HFF-Myc (cell line): ENCODE data around the gene RNFT2.

Experiments used
- DNase-seq: peaks from one replicate; pipeline ENCODE4 v3.0.0-alpha.2; 2011; ENCODE audit warnings: low read depth; ENCODE audit errors: extremely low read depth
- H3K4me3 ChIP-seq: replicated peaks from 2 replicates; pipeline ENCODE4 v1.5.1; 2011; ENCODE audit warnings: low read depth, mild to moderate bottlenecking, control low read depth, low read length
- CTCF ChIP-seq: IDR thresholded peaks from 2 replicates; pipeline ENCODE4 v1.5.1; 2012; ENCODE audit warnings: mild to moderate bottlenecking, low read depth, low read length, control low read depth; ENCODE audit errors: missing control alignments

RNFT2 gene

GRCh38 chr12:116698554-116699075 is 39.5 kb upstream of the RNFT2 start:
- no peak for DNase-seq
- no peak overlapping the region for H3K4me3 ChIP-seq
- TF ChIP-seq CTCF = no peak

- TF ChIP-seq CTCF = no peak
- no peak overlapping the region for H3K4me3 ChIP-seq
- no peak for DNase-seq
Observed at GRCh38 chr12:116700066-116700465, 38.0 kb upstream of the RNFT2 start.

- TF ChIP-seq CTCF = no peak
- DNase-seq = no peak
- H3K4me3 ChIP-seq = no peak overlapping the region
Observed at GRCh38 chr12:116701432-116701831, 36.7 kb upstream of the RNFT2 start.

GRCh38 chr12:116703214-116703795 is 34.8 kb upstream of the RNFT2 start:
- no peak overlapping the region for H3K4me3 ChIP-seq
- DNase-seq = no peak
- TF ChIP-seq CTCF = peak; percentile 90

GRCh38 chr12:116707751-116708150 is 30.4 kb upstream of the RNFT2 start:
- DNase-seq = no peak
- no peak for TF ChIP-seq CTCF
- no peak overlapping the region for H3K4me3 ChIP-seq

GRCh38 chr12:116708826-116709756 is 29.0 kb upstream of the RNFT2 start:
- no peak overlapping the region for H3K4me3 ChIP-seq
- TF ChIP-seq CTCF = peak; percentile 60
- peak; percentile 36 for DNase-seq
